PC-3 (cell line): ENCODE measurements around the gene QSER1.

Experiments
- CTCF ChIP-seq: fragments of 300-600 bp; sonication (generic); conservative IDR thresholded peaks from 2 replicates; pipeline ENCODE4 v1.5.1; 2017; ENCODE audit warnings: antibody characterized with exemption, low read depth, mild to moderate bottlenecking, low read length
- EZH2 ChIP-seq: fragments of 300-600 bp; sonication (generic); IDR thresholded peaks from one replicate; pipeline ENCODE4 v1.6.1; 2017; ENCODE audit warnings: antibody characterized with exemption, mild to moderate bottlenecking, low read length; ENCODE audit not compliant: unreplicated experiment

- TF ChIP-seq CTCF, result no peak
- TF ChIP-seq EZH2, result no peak
Measured at GRCh38 chr11:32899438-32899837, 6.8 kb downstream of the QSER1 start.
